Uterus (tissue), 4 donors: ENCODE measurements around the gene NAXE. TPM values are rescaled to one million over a fixed set of nuclear protein-coding genes. Genes with fewer than 3 reads are reported as not detected.

Experiments
- DNase-seq, 2 donors: peaks; one replicate each; pipeline ENCODE4 v3.0.0-alpha.2; 2019 to 2020
- H3K27ac ChIP-seq, 2 donors: fragments of 200-600 bp; sonication (generic); 1 replicate in 1 of 2; 2 replicates in 1 of 2; pipeline ENCODE4 v1.5.1; 2016 to 2018
- H3K27me3 ChIP-seq, 2 donors: fragments of 200-600 bp; sonication (generic); one replicate each; pipeline ENCODE4 v1.5.1; 2018 to 2019; ENCODE audit warnings: control low read depth in 1 of 2
- H3K36me3 ChIP-seq, 2 donors: fragments of 200-600 bp; sonication (generic); one replicate each; pipeline ENCODE4 v1.5.1; 2019; ENCODE audit warnings: control low read depth in 1 of 2
- H3K4me1 ChIP-seq, 2 donors: fragments of 200-600 bp; sonication (generic); one replicate each; pipeline ENCODE4 v1.5.1; 2018 to 2019; ENCODE audit warnings: control low read depth in 1 of 2
- H3K4me3 ChIP-seq, 2 donors: fragments of 200-600 bp; sonication (generic); 1 replicate in 1 of 2; 2 replicates in 1 of 2; pipeline ENCODE4 v1.5.1; 2018 to 2019; ENCODE audit warnings: mild to moderate bottlenecking in 1 of 2
- H3K9me3 ChIP-seq, 2 donors: fragments of 200-600 bp; sonication (generic); one replicate each; pipeline ENCODE4 v1.5.1; 2019; ENCODE audit warnings: control low read depth in 1 of 2
- POLR2A ChIP-seq, 2 donors: fragments of 450-650 bp; IDR thresholded peaks; one replicate each; pipeline ENCODE4 v1.6.1; 2016; ENCODE audit warnings: antibody characterized with exemption in 2 of 2, mild to moderate bottlenecking in 1 of 2, moderate library complexity in 1 of 2
- intact Hi-C: fragments of 100-400 bp; cut with DNase I; formaldehyde crosslinking; loops from one replicate; pipeline ENCODE4 v1.15.1; 2023; ENCODE audit warnings: low total_unique reads
- total RNA-seq, 4 donors: library from RNA; depleted of rRNA in 3 of 4; stranded (reverse); fragments of >200 nt in 3 of 4; gene quantifications; one replicate each; pipeline versions ENCODE4 v1.1.0 to v1.2.4, GENCODE V29; 2014 to 2023
- TF ChIP-seq, protein P1 (sequence below), 4 experiments: fragments of 200-600 bp in 2 of 4; fragments of 450-650 bp in 2 of 4; sonication (generic) in 2 of 4; IDR thresholded peaks; one replicate each; pipeline ENCODE4 v1.5.1; 2016 to 2019; ENCODE audit warnings: antibody characterized with exemption in 4 of 4, mild to moderate bottlenecking in 2 of 4, moderate library complexity in 1 of 4
- donor health status: DM: yes; HTN: yes; CAD: no.

NAXE gene
- total RNA-seq, 4 donors from 2014 or later: 39.5 to 74.4 (median 52.2) TPM

DNA sequence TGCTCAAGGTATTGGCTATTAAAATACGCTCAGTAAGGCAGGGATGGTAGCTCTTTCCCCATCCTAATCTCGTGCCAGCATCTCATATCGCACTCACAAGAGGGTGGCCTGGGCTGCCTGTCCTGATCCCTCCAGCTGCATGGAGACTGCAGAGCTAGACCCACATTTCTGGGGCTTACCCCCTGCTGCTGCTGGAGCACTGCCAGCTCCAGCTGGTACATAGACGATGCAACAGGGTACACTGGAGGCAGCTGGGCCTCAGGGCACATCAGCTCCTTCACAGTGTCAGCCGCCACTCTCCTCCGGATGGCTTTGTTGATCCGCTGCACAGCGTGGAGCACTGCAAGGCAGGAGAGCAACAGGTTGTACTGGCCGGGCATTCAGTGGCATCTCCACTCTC, 35.2 kb upstream of the NAXE start:
- no peaks in the 10 kb centered on the region for H3K9me3 ChIP-seq
- H3K4me3 ChIP-seq: no peak overlapping the region
- no peaks in the 10 kb centered on the region for H3K4me1 ChIP-seq
- H3K27me3 ChIP-seq: no peaks in the 10 kb centered on the region
- no peak overlapping the region for H3K27ac ChIP-seq
- intact Hi-C loops: no loop called here
- no peaks in the 10 kb centered on the region for H3K36me3 ChIP-seq
- no peak for TF ChIP-seq POLR2A (IDR thresholded peaks at IDR 0.05)
- TF ChIP-seq, protein P1, sequence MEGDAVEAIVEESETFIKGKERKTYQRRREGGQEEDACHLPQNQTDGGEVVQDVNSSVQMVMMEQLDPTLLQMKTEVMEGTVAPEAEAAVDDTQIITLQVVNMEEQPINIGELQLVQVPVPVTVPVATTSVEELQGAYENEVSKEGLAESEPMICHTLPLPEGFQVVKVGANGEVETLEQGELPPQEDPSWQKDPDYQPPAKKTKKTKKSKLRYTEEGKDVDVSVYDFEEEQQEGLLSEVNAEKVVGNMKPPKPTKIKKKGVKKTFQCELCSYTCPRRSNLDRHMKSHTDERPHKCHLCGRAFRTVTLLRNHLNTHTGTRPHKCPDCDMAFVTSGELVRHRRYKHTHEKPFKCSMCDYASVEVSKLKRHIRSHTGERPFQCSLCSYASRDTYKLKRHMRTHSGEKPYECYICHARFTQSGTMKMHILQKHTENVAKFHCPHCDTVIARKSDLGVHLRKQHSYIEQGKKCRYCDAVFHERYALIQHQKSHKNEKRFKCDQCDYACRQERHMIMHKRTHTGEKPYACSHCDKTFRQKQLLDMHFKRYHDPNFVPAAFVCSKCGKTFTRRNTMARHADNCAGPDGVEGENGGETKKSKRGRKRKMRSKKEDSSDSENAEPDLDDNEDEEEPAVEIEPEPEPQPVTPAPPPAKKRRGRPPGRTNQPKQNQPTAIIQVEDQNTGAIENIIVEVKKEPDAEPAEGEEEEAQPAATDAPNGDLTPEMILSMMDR (IDR thresholded peaks at IDR 0.05): no peak
- no peak for DNase-seq

DNA sequence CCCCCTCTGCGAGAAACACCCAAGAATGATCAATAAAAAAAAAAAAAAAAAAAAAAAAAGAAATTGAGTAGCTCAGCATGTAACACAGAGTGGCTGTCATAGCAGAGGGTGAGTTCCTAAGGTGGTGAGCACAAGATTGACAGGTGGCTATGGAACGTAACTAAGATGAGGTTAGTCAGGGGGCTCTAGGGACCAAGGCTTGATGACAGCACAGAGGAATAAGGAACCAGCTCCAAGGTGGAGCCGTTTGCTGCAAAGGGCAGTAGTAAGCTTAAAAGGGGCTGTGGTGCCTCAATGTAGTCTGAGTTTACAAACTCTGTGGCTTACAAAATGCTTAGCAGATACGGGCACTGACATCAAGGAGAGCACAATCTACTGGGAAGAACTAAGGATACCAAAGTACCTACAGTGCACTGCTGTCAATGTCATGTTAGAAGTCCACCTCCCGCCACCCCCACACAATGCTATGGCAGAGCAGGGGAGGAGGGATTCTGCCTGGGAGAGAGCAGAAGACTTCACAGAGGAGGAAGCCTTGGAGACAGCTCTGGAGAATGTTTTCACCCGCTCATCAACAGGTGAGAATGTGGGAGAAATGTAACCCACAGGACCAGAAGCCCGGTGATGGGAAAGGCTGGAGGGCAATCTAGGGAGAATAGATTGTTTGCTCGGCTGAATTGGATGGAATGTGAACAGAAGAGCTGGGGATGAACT, 32.3 kb upstream of the NAXE start:
- DNase-seq: no peak

DNA sequence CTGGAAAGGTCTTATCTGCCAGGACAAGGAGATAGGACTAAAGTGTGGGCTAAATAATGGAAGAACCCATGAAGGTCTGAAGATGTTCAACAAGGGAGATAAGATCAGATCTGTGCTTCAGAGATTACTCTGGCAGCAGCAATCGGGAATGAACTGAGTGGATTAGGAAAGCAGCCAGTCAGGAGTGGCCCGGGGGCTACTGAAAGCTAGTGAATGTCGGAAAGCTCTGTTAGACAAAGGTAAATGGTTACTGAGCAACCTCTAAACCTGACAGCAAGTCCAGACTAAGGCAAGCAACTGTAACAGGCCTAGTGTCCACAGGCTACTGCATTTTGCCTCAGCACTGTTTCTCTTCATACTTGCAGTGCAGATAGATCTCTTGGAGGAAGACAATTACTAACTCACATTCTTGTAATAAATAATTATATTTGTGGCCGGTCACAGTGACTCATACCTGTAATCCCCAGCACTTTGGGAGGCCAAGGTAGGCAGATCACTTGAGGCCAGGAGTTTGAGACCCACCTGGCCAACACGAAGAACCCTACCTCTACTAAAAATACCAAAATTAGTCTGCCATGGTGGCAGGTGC, 31.7 kb upstream of the NAXE start:
- Histone ChIP-seq H3K9me3 (no peaks in the 10 kb centered on the region), H3K4me3 (no peak overlapping the region), H3K36me3 (no peaks in the 10 kb centered on the region), H3K27me3 (no peaks in the 10 kb centered on the region), H3K4me1 (no peaks in the 10 kb centered on the region), H3K27ac (no peak overlapping the region)
- intact Hi-C loops: no loop called here
- TF ChIP-seq, protein P1 (IDR thresholded peaks at IDR 0.05): no peak
- TF ChIP-seq POLR2A (IDR thresholded peaks at IDR 0.05): no peak
- no peak for DNase-seq

More for the DNA sequence above, 32.3 kb upstream of the NAXE start:
- TF ChIP-seq POLR2A (IDR thresholded peaks at IDR 0.05): no peak
- TF ChIP-seq, protein P1 (IDR thresholded peaks at IDR 0.05): no peak
- Histone ChIP-seq H3K4me3 (no peak overlapping the region), H3K27me3 (no peaks in the 10 kb centered on the region), H3K36me3 (no peaks in the 10 kb centered on the region), H3K27ac (no peak overlapping the region), H3K9me3 (no peaks in the 10 kb centered on the region), H3K4me1 (no peaks in the 10 kb centered on the region)
- intact Hi-C loops: no loop called here

DNA sequence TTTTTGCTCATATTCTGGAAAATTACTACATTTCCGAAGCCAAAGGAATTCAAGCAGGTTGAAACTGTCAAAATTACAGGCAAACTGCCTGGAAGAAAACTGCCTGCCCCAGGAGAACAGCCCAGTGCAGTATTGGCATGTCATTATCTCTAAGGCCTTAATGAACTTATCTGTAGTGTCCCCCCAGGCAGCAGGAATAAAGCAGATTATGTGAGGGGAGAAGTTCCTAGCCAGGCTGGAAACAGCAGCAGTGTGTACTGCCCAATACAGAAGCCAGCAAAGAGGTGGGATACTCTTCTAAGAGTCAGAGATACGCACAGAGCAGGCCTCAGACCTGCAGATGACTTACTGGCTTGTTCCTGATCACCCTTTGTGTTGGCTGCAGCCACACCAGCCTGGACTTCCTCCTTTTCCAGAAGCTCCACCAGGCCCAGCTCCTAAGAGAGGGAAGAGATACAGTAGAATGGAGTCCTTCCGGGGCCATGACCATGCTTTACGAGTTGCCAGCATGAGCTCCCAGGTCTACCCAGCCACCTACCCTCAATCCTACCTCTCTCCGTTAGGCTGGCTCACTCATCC, 30.9 kb upstream of the NAXE start:
- TF ChIP-seq POLR2A (IDR thresholded peaks at IDR 0.05): no peak
- TF ChIP-seq, protein P1 (IDR thresholded peaks at IDR 0.05): no peak
- no peaks in the 10 kb centered on the region for H3K36me3 ChIP-seq
- no peak for DNase-seq
- no peaks in the 10 kb centered on the region for H3K4me1 ChIP-seq
- no peaks in the 10 kb centered on the region for H3K9me3 ChIP-seq
- no peak overlapping the region for H3K4me3 ChIP-seq
- no peaks in the 10 kb centered on the region for H3K27me3 ChIP-seq
- no peak overlapping the region for H3K27ac ChIP-seq
- intact Hi-C loops: no loop called here

DNA sequence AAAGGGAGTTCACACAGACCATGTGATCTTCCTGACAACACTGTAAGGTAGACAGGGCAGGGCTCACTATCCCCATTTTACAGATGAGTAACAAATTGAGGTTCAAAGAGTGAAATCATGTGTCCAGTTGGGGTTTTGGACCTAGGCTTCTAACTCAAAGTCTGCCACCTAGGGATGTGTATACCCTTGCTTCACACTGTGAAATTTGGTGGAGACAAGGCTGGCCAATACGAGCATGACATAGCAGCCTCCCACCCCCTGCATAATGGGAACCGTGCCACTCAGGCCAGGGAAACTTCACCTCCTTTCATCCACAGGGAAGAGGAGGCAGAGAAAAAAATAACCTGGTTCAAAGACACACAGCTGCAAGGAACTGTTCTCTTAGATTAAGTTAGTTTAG, 26.1 kb upstream of the NAXE start:
- H3K27ac ChIP-seq: no peak overlapping the region
- no peaks in the 10 kb centered on the region for H3K27me3 ChIP-seq
- H3K4me3 ChIP-seq: no peak overlapping the region
- no peaks in the 10 kb centered on the region for H3K4me1 ChIP-seq
- TF ChIP-seq POLR2A (IDR thresholded peaks at IDR 0.05): no peak
- TF ChIP-seq, protein P1 (IDR thresholded peaks at IDR 0.05): no peak
- no peak for DNase-seq
- intact Hi-C loops: no loop called here
- no peaks in the 10 kb centered on the region for H3K36me3 ChIP-seq
- no peaks in the 10 kb centered on the region for H3K9me3 ChIP-seq
